HG02623 (cell line): ENCODE measurements around the gene MIS18A.
"Not testable (repeated sequence)": the region's sequence is repeated elsewhere in the genome, so short reads cannot be mapped to it uniquely, and the experiment has no call there.

Experiments
- ATAC-seq: cut with Tn5 transposase; IDR thresholded peaks from one replicate; pipeline ENCODE4 v1.9.1; 2021; ENCODE audit warnings: moderate library complexity; ENCODE audit not compliant: unreplicated experiment

Gene MIS18A

GRCh38 chr21:32278518-32279376, at the start of gene MIS18A:
TSS of gene MIS18A (minus strand) at chr21:32279049. CDS start at chr21:32279014, 35 bp downstream.
- peak; percentile 95 for ATAC-seq

- no peak for ATAC-seq
These were observed 49.7 kb upstream of the MIS18A start for GRCh38 chr21:32328595-32328994.

- ATAC-seq: no peak
These were observed 46.9 kb upstream of the MIS18A start for GRCh38 chr21:32325706-32326105.

- ATAC-seq: no peak
These were observed 43.8 kb upstream of the MIS18A start for GRCh38 chr21:32322676-32323075.

- no peak for ATAC-seq
These were observed 43.3 kb upstream of the MIS18A start for GRCh38 chr21:32322103-32322502.

- no peak for ATAC-seq
These were observed 42.6 kb upstream of the MIS18A start for GRCh38 chr21:32321480-32321879.

GRCh38 chr21:32320726-32321125, 41.9 kb upstream of the MIS18A start:
- no peak for ATAC-seq

- no peak for ATAC-seq
These were observed 41.2 kb upstream of the MIS18A start for GRCh38 chr21:32320059-32320458.

GRCh38 chr21:32319012-32319411, 40.2 kb upstream of the MIS18A start:
- ATAC-seq: no peak

- ATAC-seq: no peak
These were observed 38.9 kb upstream of the MIS18A start for GRCh38 chr21:32317726-32318125.

- no peak for ATAC-seq
These were observed 37.7 kb upstream of the MIS18A start for GRCh38 chr21:32316361-32317215.

GRCh38 chr21:32315511-32316281, 36.8 kb upstream of the MIS18A start:
- ATAC-seq: no peak

GRCh38 chr21:32314806-32315205, 36.0 kb upstream of the MIS18A start:
- ATAC-seq: no peak

GRCh38 chr21:32312976-32313375, 34.1 kb upstream of the MIS18A start:
- ATAC-seq: no peak

- ATAC-seq: no peak
These were observed 33.5 kb upstream of the MIS18A start for GRCh38 chr21:32312326-32312725.

GRCh38 chr21:32311621-32312020, 32.8 kb upstream of the MIS18A start:
- no peak for ATAC-seq

- ATAC-seq: not testable (repeated sequence)
These were observed 32.1 kb upstream of the MIS18A start for GRCh38 chr21:32310976-32311375.

GRCh38 chr21:32309906-32310460, 31.1 kb upstream of the MIS18A start:
- no peak for ATAC-seq

GRCh38 chr21:32308696-32309095, 29.8 kb upstream of the MIS18A start:
- ATAC-seq: no peak

GRCh38 chr21:32307706-32308105, 28.9 kb upstream of the MIS18A start:
- ATAC-seq: no peak
